IMR-90 (cell line): ENCODE results near the gene CCL19.

Source experiments
- BHLHE40 ChIP-seq: fragments of 150-350 bp; IDR thresholded peaks from 2 replicates; pipeline ENCODE4 v1.6.1; 2016; ENCODE audit warnings: mild to moderate bottlenecking, low read depth, low read length
- CHD1 ChIP-seq: IDR thresholded peaks from 2 replicates; pipeline ENCODE4 v1.6.1; 2012; ENCODE audit warnings: low read depth, low read length, improper control_type of control experiment
- CTCF ChIP-seq: conservative IDR thresholded peaks from 2 replicates; pipeline ENCODE4 v1.5.1; 2012; ENCODE audit warnings: mild to moderate bottlenecking, low read depth, low read length, improper control_type of control experiment
- FOS ChIP-seq: fragments of 150-350 bp; IDR thresholded peaks from 2 replicates; pipeline ENCODE4 v1.6.1; 2016; ENCODE audit warnings: low read depth, low read length
- MXI1 ChIP-seq: IDR thresholded peaks from 2 replicates; pipeline ENCODE4 v1.6.1; 2012; ENCODE audit warnings: low read depth, mild to moderate bottlenecking, low read length, moderate library complexity, borderline replicate concordance
- POLR2A ChIP-seq: IDR thresholded peaks from 2 replicates; pipeline ENCODE4 v1.6.1; 2012; ENCODE audit warnings: mild to moderate bottlenecking, low read depth, low read length
- SMC3 ChIP-seq: fragments of 150-350 bp; IDR thresholded peaks from 2 replicates; pipeline ENCODE4 v1.6.1; 2016; ENCODE audit warnings: low read depth, mild to moderate bottlenecking, antibody characterized with exemption, low read length, moderate library complexity
- USF2 ChIP-seq: fragments of 150-350 bp; IDR thresholded peaks from 2 replicates; pipeline ENCODE4 v1.6.1; 2017; ENCODE audit warnings: mild to moderate bottlenecking, antibody characterized with exemption, low read length, low read depth
- TF ChIP-seq, protein P1 (sequence below): fragments of 150-350 bp; IDR thresholded peaks from 2 replicates; pipeline ENCODE4 v1.6.1; 2016; ENCODE audit warnings: low read depth, mild to moderate bottlenecking, low read length, moderate library complexity, borderline replicate concordance

GRCh38 chr9:34694811-34695210 is 3.7 kb upstream of the CCL19 start:
- TF ChIP-seq POLR2A (no peak), USF2 (no peak), CTCF (no peak), SMC3 (no peak), BHLHE40 (no peak), MXI1 (no peak), FOS (no peak), CHD1 (no peak)
- TF ChIP-seq, protein P1, sequence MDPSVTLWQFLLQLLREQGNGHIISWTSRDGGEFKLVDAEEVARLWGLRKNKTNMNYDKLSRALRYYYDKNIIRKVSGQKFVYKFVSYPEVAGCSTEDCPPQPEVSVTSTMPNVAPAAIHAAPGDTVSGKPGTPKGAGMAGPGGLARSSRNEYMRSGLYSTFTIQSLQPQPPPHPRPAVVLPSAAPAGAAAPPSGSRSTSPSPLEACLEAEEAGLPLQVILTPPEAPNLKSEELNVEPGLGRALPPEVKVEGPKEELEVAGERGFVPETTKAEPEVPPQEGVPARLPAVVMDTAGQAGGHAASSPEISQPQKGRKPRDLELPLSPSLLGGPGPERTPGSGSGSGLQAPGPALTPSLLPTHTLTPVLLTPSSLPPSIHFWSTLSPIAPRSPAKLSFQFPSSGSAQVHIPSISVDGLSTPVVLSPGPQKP, result no peak
